ENCODE measurements around the gene OR2B6.

DNA sequence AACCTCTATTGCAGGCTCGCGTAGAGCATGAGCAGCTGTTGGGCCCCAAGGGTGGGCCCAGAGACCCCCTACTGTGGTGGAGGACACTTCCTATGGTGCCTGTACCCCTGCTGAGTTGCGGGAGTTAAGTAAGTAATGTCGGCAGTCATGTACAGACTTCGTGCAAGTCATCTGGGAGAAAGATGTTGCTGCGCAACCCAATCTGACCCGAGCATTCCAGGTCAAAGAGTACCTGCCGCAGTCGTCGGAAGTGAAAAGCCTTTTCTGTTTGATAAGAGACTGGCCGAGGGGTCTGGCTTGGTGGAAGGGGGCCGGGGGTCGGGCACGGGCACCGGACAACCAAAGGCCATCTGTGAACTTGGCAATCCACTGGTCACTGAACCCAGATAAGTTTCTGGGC is 44.3 kb downstream of the OR2B6 start:
- TF ChIP-seq, protein P1, sequence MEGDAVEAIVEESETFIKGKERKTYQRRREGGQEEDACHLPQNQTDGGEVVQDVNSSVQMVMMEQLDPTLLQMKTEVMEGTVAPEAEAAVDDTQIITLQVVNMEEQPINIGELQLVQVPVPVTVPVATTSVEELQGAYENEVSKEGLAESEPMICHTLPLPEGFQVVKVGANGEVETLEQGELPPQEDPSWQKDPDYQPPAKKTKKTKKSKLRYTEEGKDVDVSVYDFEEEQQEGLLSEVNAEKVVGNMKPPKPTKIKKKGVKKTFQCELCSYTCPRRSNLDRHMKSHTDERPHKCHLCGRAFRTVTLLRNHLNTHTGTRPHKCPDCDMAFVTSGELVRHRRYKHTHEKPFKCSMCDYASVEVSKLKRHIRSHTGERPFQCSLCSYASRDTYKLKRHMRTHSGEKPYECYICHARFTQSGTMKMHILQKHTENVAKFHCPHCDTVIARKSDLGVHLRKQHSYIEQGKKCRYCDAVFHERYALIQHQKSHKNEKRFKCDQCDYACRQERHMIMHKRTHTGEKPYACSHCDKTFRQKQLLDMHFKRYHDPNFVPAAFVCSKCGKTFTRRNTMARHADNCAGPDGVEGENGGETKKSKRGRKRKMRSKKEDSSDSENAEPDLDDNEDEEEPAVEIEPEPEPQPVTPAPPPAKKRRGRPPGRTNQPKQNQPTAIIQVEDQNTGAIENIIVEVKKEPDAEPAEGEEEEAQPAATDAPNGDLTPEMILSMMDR (IDR thresholded peaks at IDR 0.05; ENCODE audit: insufficient read depth, low read length, poor library complexity, severe bottlenecking) = no peak
- TF ChIP-seq EZH2phosphoT487 (conservative IDR thresholded peaks at IDR 0.05; ENCODE audit: low read length) = no peak

All from SU-DHL-6 (cell line).